SK-N-MC (cell line): ENCODE data around the gene MEMO1.

Experiments
- EZH2 ChIP-seq: fragments of 200-600 bp; sonication (generic); IDR thresholded peaks from one replicate; pipeline ENCODE4 v1.6.1; 2017; ENCODE audit warnings: antibody characterized with exemption
- POLR2AphosphoS5 ChIP-seq: IDR thresholded peaks from 2 replicates; pipeline ENCODE4 v1.6.1; 2012; ENCODE audit warnings: mild to moderate bottlenecking, low read depth, low read length, borderline replicate concordance

GRCh38 chr2:31979956-31980355 lies 30.9 kb downstream of the MEMO1 start:
- TF ChIP-seq EZH2 (no peak), POLR2AphosphoS5 (no peak)
